Uterus (tissue), 4 donors: ENCODE data around the gene ASPRV1. TPM values are rescaled to one million over a fixed set of nuclear protein-coding genes. Genes with fewer than 3 reads are reported as not detected.
A peak's percentile ranks its signal among the peaks of the same experiment; 100 is the strongest.

Source experiments
- DNase-seq, 2 donors: peaks; one replicate each; pipeline ENCODE4 v3.0.0-alpha.2; 2019 to 2020
- H3K27ac ChIP-seq, 2 donors: fragments of 200-600 bp; sonication (generic); 1 replicate in 1 of 2; 2 replicates in 1 of 2; pipeline ENCODE4 v1.5.1; 2016 to 2018
- H3K27me3 ChIP-seq, 2 donors: fragments of 200-600 bp; sonication (generic); one replicate each; pipeline ENCODE4 v1.5.1; 2018 to 2019; ENCODE audit warnings: control low read depth in 1 of 2
- H3K36me3 ChIP-seq, 2 donors: fragments of 200-600 bp; sonication (generic); one replicate each; pipeline ENCODE4 v1.5.1; 2019; ENCODE audit warnings: control low read depth in 1 of 2
- H3K4me1 ChIP-seq, 2 donors: fragments of 200-600 bp; sonication (generic); one replicate each; pipeline ENCODE4 v1.5.1; 2018 to 2019; ENCODE audit warnings: control low read depth in 1 of 2
- H3K4me3 ChIP-seq, 2 donors: fragments of 200-600 bp; sonication (generic); 1 replicate in 1 of 2; 2 replicates in 1 of 2; pipeline ENCODE4 v1.5.1; 2018 to 2019; ENCODE audit warnings: mild to moderate bottlenecking in 1 of 2
- H3K9me3 ChIP-seq, 2 donors: fragments of 200-600 bp; sonication (generic); one replicate each; pipeline ENCODE4 v1.5.1; 2019; ENCODE audit warnings: control low read depth in 1 of 2
- POLR2A ChIP-seq, 2 donors: fragments of 450-650 bp; IDR thresholded peaks; one replicate each; pipeline ENCODE4 v1.6.1; 2016; ENCODE audit warnings: antibody characterized with exemption in 2 of 2, mild to moderate bottlenecking in 1 of 2, moderate library complexity in 1 of 2
- intact Hi-C: fragments of 100-400 bp; cut with DNase I; formaldehyde crosslinking; loops from one replicate; pipeline ENCODE4 v1.15.1; 2023; ENCODE audit warnings: low total_unique reads
- total RNA-seq, 4 donors: library from RNA; depleted of rRNA in 3 of 4; stranded (reverse); fragments of >200 nt in 3 of 4; gene quantifications; one replicate each; pipeline versions ENCODE4 v1.1.0 to v1.2.4, GENCODE V29; 2014 to 2023
- TF ChIP-seq, protein P1 (sequence below), 4 experiments: fragments of 200-600 bp in 2 of 4; fragments of 450-650 bp in 2 of 4; sonication (generic) in 2 of 4; IDR thresholded peaks; one replicate each; pipeline ENCODE4 v1.5.1; 2016 to 2019; ENCODE audit warnings: antibody characterized with exemption in 4 of 4, mild to moderate bottlenecking in 2 of 4, moderate library complexity in 1 of 4
- donor health status: DM: yes; HTN: yes; CAD: no.

Gene ASPRV1
- total RNA-seq, 4 donors from 2014 or later: 4.4 to 8.1 (median 5.2) TPM; not detected in 1

DNA sequence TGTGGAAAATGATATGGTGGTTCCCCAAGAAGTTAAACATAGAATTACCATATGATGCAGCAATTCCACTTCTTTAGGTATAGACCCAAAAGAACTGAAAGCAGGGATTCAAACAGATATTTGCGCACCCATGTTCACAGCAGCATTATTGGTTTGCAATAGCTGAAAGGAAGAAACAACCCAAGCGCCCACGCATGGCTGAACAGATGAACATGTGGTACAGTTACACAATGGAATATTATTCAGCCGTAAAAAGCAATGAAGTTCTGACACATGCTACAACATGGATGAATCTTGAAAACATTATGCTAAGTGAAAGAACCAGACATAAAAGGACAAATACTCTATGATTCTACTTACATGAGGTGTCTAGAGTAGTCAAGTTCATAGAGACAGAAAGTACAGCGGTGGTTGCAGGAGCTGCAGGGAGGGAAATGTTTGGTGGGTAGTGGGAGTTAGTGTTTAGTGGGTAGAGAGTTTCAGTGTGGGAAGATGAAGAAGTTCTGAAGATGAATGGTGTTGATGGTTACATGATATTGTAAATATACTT lies 26.7 kb upstream of the ASPRV1 start:
- no peaks in the 10 kb centered on the region for H3K9me3 ChIP-seq
- no peaks in the 10 kb centered on the region for H3K36me3 ChIP-seq
- intact Hi-C loops: no loop called here
- TF ChIP-seq POLR2A (IDR thresholded peaks at IDR 0.05): no peak
- TF ChIP-seq, protein P1, sequence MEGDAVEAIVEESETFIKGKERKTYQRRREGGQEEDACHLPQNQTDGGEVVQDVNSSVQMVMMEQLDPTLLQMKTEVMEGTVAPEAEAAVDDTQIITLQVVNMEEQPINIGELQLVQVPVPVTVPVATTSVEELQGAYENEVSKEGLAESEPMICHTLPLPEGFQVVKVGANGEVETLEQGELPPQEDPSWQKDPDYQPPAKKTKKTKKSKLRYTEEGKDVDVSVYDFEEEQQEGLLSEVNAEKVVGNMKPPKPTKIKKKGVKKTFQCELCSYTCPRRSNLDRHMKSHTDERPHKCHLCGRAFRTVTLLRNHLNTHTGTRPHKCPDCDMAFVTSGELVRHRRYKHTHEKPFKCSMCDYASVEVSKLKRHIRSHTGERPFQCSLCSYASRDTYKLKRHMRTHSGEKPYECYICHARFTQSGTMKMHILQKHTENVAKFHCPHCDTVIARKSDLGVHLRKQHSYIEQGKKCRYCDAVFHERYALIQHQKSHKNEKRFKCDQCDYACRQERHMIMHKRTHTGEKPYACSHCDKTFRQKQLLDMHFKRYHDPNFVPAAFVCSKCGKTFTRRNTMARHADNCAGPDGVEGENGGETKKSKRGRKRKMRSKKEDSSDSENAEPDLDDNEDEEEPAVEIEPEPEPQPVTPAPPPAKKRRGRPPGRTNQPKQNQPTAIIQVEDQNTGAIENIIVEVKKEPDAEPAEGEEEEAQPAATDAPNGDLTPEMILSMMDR (IDR thresholded peaks at IDR 0.05): no peak
- H3K27me3 ChIP-seq: no peaks in the 10 kb centered on the region
- no peak for DNase-seq
- no peaks in the 10 kb centered on the region for H3K4me1 ChIP-seq
- H3K4me3 ChIP-seq: no peak overlapping the region
- H3K27ac ChIP-seq: no peak overlapping the region

DNA sequence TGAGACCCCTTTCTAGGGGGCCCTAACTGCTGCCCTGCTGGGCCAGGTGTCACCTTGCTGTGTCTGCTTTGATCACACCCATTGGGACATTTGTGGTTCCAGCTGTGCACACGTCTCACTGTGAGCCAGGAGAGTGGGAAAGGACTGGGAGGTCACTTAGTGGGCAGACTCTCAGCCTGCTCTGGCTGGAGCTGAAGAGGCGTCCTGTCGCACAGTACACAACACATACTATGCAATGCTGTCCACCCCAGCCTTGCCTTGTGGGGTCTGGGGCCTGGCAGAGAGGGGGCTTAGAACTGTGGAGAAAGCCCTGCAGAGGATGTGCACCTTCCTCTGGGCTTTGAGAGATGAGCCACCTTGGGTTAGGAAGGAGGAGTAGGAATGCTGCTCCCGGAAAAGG lies 25.3 kb upstream of the ASPRV1 start:
- H3K9me3 ChIP-seq: no peaks in the 10 kb centered on the region
- no peaks in the 10 kb centered on the region for H3K4me1 ChIP-seq
- intact Hi-C loops: no loop called here
- H3K27ac ChIP-seq: no peak overlapping the region
- no peak for TF ChIP-seq POLR2A (IDR thresholded peaks at IDR 0.05)
- TF ChIP-seq, protein P1 (IDR thresholded peaks at IDR 0.05): no peak
- no peaks in the 10 kb centered on the region for H3K27me3 ChIP-seq
- H3K4me3 ChIP-seq: no peak overlapping the region
- DNase-seq: no peak
- no peaks in the 10 kb centered on the region for H3K36me3 ChIP-seq

DNA sequence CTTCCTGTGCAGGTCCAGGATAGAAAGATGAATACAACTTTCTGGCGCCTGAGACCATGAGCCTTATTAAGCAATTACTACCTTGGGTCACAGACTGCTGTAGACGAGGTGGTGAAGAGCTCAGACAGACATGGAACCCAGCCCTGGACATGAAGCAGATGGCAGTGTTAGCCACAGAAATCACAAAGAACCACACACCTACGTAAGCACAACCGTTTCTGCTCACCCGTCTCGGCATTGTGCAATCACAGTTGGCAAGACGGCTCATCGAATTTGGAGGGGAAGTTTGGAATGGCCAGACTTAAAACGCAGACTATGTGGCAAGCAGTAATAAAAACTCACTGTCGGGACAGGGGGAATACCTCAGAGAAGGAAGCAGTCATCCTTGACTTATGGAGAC lies 24.3 kb upstream of the ASPRV1 start:
- H3K27ac ChIP-seq: no peak overlapping the region
- H3K27me3 ChIP-seq: no peaks in the 10 kb centered on the region
- peak in 1 of 2 donors; percentile 57 for DNase-seq
- no peaks in the 10 kb centered on the region for H3K36me3 ChIP-seq
- H3K9me3 ChIP-seq: no peaks in the 10 kb centered on the region
- no peaks in the 10 kb centered on the region for H3K4me1 ChIP-seq
- no peak for TF ChIP-seq POLR2A (IDR thresholded peaks at IDR 0.05)
- TF ChIP-seq, protein P1 (IDR thresholded peaks at IDR 0.05): no peak
- intact Hi-C loops: no loop called here
- no peak overlapping the region for H3K4me3 ChIP-seq

DNA sequence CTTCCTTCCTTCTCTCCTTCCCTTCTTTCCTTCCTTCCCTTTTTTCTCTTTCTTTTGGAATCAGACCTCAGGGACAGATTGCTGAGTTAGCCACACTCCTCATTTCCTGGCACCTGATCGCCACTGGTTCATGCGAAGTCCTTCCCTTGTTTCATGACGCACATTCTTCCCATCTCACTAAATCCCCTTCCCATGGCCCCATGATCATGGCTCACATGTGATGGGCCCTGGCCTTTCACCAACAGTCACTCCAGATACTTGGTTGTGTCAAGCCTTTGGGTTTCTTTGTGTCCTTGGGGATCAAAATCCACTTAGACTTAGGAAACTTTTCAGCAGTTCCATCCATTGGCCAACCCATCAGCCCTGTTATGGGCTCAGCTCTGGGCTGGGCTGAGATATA lies 23.8 kb upstream of the ASPRV1 start:
- H3K4me3 ChIP-seq: no peak overlapping the region
- no peaks in the 10 kb centered on the region for H3K4me1 ChIP-seq
- no peaks in the 10 kb centered on the region for H3K9me3 ChIP-seq
- TF ChIP-seq POLR2A (IDR thresholded peaks at IDR 0.05): no peak
- TF ChIP-seq, protein P1 (IDR thresholded peaks at IDR 0.05): no peak
- intact Hi-C loops: no loop called here
- no peaks in the 10 kb centered on the region for H3K27me3 ChIP-seq
- no peak overlapping the region for H3K27ac ChIP-seq
- H3K36me3 ChIP-seq: no peaks in the 10 kb centered on the region
- DNase-seq: no peak

DNA sequence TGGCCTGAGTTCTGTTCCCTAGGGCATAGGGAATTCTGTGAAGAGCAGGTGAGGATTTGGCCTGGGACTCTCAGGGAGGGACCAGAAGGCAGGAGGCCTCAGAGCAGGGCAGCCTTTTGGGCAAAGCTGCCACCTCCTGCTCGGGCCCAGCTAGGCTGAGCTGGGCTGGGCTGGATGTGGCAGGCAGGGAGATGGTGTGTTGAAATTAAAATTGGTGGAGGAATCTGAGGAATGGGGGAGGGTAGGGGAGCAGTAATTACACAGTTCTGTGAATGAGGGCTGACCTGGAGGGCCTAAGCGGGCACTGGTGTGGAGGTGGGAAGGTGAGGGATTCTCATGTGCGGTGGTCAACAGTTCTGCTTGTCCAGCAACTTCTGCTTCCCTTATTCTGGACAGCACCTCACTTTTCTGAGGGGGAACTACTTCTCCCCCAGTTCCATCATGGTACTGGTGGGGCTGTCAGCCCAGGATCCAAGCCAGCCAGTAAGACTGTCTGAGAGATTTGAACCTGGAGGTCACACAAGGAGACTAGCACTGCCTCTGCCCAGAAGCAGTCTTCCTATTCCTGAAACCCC lies 22.0 kb upstream of the ASPRV1 start:
- Histone ChIP-seq H3K27me3 (no peaks in the 10 kb centered on the region), H3K4me1 (no peaks in the 10 kb centered on the region), H3K9me3 (no peaks in the 10 kb centered on the region), H3K36me3 (no peaks in the 10 kb centered on the region), H3K4me3 (no peak overlapping the region), H3K27ac (no peak overlapping the region)
- DNase-seq: no peak
- intact Hi-C loops: no loop called here
- no peak for TF ChIP-seq POLR2A (IDR thresholded peaks at IDR 0.05)
- TF ChIP-seq, protein P1 (IDR thresholded peaks at IDR 0.05): no peak
